Astrocyte of the cerebellum (primary cell): Measurements from ENCODE around the gene SUN2.

Experiments
- DNase-seq: peaks from one replicate; pipeline ENCODE4 v3.0.0-alpha.2; 2011; ENCODE audit warnings: low read depth
- H3K4me3 ChIP-seq: 2 replicates; pipeline ENCODE4 v1.5.1; 2011; ENCODE audit warnings: mild to moderate bottlenecking, low read depth, low read length, moderate library complexity
- in situ Hi-C: cut with HindIII; loops from 2 replicates; pipeline ENCODE4 v1.10.0; 2017; ENCODE audit warnings: low sequenced_read_pairs
- TF ChIP-seq, protein P1 (sequence below): IDR thresholded peaks from 2 replicates; pipeline ENCODE4 v1.5.1; 2012; ENCODE audit warnings: low read length, low read depth, moderate library complexity, mild to moderate bottlenecking; ENCODE audit errors: missing control alignments

SUN2 gene

DNA sequence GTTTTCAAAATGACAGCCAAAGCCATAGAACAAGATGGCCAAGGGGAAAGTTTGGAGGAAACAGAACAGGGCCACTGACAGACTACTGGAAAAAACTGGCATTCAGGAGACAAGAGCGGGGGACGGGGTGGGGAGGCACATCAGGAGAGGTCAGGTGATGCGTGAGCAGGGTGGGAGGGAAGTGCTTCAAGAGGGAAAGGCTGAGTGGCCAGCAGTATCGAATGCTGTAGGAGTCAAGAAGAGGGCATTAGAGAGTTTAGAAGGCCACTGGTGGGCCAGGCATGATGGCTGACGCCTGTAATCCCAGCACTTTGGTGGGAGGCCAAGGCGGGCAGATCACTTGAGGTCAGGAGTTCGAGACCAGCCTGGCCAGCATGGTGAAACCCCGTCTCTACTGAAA lies 41.9 kb downstream of the SUN2 start:
- DNase-seq = no peak
- in situ Hi-C loops = no loop called here
- TF ChIP-seq, protein P1, sequence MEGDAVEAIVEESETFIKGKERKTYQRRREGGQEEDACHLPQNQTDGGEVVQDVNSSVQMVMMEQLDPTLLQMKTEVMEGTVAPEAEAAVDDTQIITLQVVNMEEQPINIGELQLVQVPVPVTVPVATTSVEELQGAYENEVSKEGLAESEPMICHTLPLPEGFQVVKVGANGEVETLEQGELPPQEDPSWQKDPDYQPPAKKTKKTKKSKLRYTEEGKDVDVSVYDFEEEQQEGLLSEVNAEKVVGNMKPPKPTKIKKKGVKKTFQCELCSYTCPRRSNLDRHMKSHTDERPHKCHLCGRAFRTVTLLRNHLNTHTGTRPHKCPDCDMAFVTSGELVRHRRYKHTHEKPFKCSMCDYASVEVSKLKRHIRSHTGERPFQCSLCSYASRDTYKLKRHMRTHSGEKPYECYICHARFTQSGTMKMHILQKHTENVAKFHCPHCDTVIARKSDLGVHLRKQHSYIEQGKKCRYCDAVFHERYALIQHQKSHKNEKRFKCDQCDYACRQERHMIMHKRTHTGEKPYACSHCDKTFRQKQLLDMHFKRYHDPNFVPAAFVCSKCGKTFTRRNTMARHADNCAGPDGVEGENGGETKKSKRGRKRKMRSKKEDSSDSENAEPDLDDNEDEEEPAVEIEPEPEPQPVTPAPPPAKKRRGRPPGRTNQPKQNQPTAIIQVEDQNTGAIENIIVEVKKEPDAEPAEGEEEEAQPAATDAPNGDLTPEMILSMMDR = no peak
- H3K4me3 ChIP-seq = no peak overlapping the region

DNA sequence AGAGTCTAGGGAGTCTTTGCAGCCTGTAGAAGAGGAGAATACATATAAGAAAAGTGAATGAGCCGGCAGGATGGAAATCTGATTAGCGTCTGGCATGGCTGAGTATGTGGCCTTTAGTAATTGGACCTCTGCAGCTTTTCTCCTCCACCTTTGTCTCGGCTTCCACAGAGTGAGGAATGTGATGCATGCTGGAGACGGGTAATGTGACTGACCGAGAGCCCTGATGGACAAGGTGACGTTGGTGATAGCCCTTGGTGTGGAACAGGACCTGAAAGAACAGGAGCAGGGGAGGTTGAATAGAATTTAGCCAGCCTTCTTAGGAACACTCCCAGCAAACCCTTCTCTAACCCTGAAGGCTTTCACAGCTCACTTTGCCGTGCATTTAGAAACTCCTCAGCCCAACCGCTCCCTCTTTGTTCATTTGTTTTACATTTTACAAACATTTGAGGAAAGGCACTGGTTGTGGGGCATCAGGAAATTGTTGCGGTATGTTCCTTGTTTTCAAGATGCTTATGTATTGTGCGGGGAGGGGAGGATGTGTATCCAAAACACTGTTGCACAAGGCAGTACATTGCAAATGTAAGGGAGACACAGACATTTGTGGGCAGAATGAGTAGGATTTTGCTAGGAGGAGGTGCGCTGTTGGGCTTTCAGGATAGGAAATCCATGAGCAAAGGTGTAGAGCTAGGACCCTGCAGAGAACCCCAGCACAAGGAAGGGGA lies 43.2 kb downstream of the SUN2 start:
- TF ChIP-seq, protein P1 = no peak
- no peak overlapping the region for H3K4me3 ChIP-seq
- in situ Hi-C loops = no loop called here
- no peak for DNase-seq

DNA sequence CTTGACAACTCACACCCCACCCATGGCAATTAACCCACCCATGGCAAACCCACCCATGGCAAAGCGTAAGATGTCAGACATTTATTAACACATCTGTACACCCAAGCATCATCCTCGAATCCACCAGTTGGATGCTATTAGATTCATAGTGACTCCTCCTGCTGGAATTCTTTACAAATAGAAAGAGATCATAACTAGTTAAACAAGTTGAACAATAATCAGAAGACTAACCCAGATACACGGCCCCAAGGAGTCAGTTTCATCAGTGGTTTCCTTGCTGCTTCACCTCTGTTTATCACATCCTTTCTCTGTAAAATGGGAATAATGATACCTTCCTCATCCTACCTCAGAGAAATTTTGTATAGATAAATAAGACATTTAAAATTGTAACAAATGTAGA lies 44.9 kb downstream of the SUN2 start:
- no peak overlapping the region for H3K4me3 ChIP-seq
- in situ Hi-C loops = no loop called here
- no peak for DNase-seq
- TF ChIP-seq, protein P1 = no peak

DNA sequence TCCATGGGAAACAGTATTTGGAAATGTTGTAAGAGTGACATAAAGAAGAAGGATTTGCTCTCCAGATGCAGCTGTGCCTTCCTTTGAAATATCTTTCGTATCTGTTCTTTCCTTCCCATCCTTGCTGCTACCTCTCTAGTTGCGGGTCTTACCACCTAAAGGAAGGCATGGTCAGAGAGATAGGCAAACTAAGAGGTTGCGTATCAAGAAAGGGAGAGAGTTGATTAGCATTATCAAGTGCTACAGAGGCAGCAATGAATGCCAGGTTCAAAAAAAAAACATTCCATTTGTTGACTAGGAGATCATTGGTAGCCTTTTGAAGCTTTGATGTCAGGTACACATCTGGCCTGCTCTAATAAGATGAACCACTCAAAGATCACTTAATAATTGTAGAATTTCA lies 45.4 kb downstream of the SUN2 start:
- no peak for DNase-seq
- H3K4me3 ChIP-seq = no peak overlapping the region
- TF ChIP-seq, protein P1 = no peak
- in situ Hi-C loops = no loop called here

DNA sequence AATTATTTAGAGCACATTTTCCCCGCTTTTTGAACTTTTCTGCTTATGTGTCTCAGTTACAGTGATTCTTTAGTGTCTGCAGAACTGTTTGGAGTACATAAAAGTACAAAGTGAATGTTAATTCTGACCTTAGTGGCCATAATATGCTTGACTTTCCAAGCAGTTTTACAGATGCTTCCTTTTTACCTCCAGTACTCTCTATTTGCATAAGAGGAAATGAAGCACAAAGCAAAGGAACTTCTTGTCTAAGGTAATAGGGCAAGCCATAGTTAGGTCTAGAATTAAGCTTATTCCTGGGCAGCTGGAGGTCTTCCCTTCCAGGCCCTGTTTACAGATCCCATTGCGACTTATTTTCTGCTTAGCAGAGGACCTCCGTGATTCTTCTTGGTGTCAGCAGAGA lies 46.5 kb downstream of the SUN2 start:
- TF ChIP-seq, protein P1 = no peak
- in situ Hi-C loops = no loop called here
- H3K4me3 ChIP-seq = no peak overlapping the region

DNA sequence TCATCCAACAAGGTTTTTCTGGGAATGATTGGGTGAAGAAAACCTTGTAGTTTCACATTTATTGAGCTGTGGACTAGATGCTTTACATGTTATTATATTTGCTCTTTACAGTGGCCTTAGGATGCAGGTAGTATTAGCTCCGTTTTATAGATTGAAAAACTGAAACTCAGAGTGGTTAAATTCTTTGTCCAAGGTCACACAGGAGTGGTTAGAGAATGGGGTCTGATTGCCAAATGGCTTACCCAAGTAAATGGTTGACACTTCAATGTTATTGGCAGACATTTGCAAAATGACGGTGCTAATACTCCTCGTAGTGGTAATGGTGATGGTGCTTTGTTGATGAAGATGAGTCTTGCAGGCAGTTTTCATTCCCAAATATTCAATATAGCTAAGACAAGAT lies 47.8 kb downstream of the SUN2 start:
- no peak for DNase-seq
- TF ChIP-seq, protein P1 = no peak
- H3K4me3 ChIP-seq = no peak overlapping the region
- in situ Hi-C loops = no loop called here

More for the DNA sequence above, 46.5 kb downstream of the SUN2 start:
- no peak for DNase-seq
